A549 (cell line): ENCODE results near the gene PLD5. TPM values are rescaled to one million over a fixed set of nuclear protein-coding genes. Genes with fewer than 3 reads are reported as not detected.

Source experiments
- ATAC-seq, 2 experiments: fragments of 200-7000 bp in 1 of 2; fragments of >200 bp in 1 of 2; cut with Nextera tagmentation in 1 of 2; cut with Tn5 transposase in 1 of 2; 3 replicates each; pipeline versions ENCODE4 v1.8.0 to v1.9.1; 2018 to 2020; ENCODE audit warnings: mild to moderate bottlenecking in 1 of 2, moderate library complexity in 1 of 2
- CTCF ChIA-PET: fragments of 300-600 bp; sonication (Branson Sonifier 250); formaldehyde crosslinking; extraction: SDS; loops from one replicate; lab custom pipeline; 2021; ENCODE audit warnings: antibody characterized with exemption, inconsistent platforms; lab: Yijun Ruan, JAX
- POLR2A ChIA-PET: fragments of 350-600 bp; formaldehyde crosslinking; extraction: SDS; loops from one replicate; lab custom pipeline; 2021; ENCODE audit warnings: antibody characterized with exemption, inconsistent platforms; lab: Yijun Ruan, JAX
- DNase-seq, 2 experiments: peaks; one replicate each; pipeline versions ENCODE4 v3.0.0 to v3.0.0-alpha.2; 2011 to 2016; ENCODE audit warnings: low read depth in 1 of 2, low spot score in 1 of 2
- FAIRE-seq: peaks from 2 replicates; lab custom pipeline; 2011; peaks lifted over from hg19 to GRCh38; lab: Jason Lieb, UNC
- H3K27ac ChIP-seq, 2 experiments: fragments of >200 bp; sonication (Bioruptor Twin); formaldehyde crosslinking; 3 replicates each; pipeline ENCODE4 v1.5.1; 2016 to 2017
- H3K4me1 ChIP-seq: fragments of >200 bp; sonication (Bioruptor Twin); formaldehyde crosslinking; 3 replicates; pipeline ENCODE4 v1.6.1; 2016
- H3K4me2 ChIP-seq: fragments of >200 bp; sonication (Bioruptor Twin); formaldehyde crosslinking; 3 replicates; pipeline ENCODE4 v1.6.1; 2016
- H3K4me3 ChIP-seq: fragments of >200 bp; sonication (Bioruptor Twin); formaldehyde crosslinking; 3 replicates; pipeline ENCODE4 v1.5.1; 2016
- H3K9me3 ChIP-seq: fragments of >200 bp; sonication (Bioruptor Twin); formaldehyde crosslinking; 3 replicates; pipeline ENCODE4 v1.6.1; 2016
- CBX8 ChIP-seq: fragments of 200-600 bp; sonication (generic); IDR thresholded peaks from 2 replicates; pipeline ENCODE4 v1.6.1; 2016
- CEBPB ChIP-seq, 2 experiments: fragments of >200 bp in 1 of 2; sonication (Bioruptor Twin) in 1 of 2; formaldehyde crosslinking in 1 of 2; IDR thresholded peaks; 2 replicates each; pipeline ENCODE4 v1.6.1; 2012 to 2016
- CHD2 ChIP-seq: fragments of 150-350 bp; IDR thresholded peaks from 2 replicates; pipeline ENCODE4 v1.6.1; 2014; ENCODE audit warnings: low read length; ENCODE audit not compliant: partially characterized antibody
- CHD4 ChIP-seq: fragments of 200-600 bp; sonication (generic); IDR thresholded peaks from 2 replicates; pipeline ENCODE4 v1.6.1; 2016; ENCODE audit warnings: antibody characterized with exemption, mild to moderate bottlenecking, borderline replicate concordance
- EHMT2 ChIP-seq: fragments of 200-600 bp; sonication (generic); IDR thresholded peaks from 2 replicates; pipeline ENCODE4 v1.6.1; 2016; ENCODE audit warnings: antibody characterized with exemption, low read depth, mild to moderate bottlenecking, moderate library complexity
- FOXS1 ChIP-seq: fragments of 250-450 bp; sonication (Bioruptor Pico); IDR thresholded peaks from 2 replicates; pipeline ENCODE4 v1.5.0; 2020; ENCODE audit warnings: mild to moderate bottlenecking, moderate library complexity
- HDAC2 ChIP-seq: fragments of 200-600 bp; sonication (generic); IDR thresholded peaks from 2 replicates; pipeline ENCODE4 v1.6.1; 2016
- HMGXB4 ChIP-seq: fragments of 250-450 bp; sonication (Bioruptor Pico); IDR thresholded peaks from 2 replicates; pipeline ENCODE4 v1.5.0; 2021; ENCODE audit warnings: mild to moderate bottlenecking, moderate library complexity, borderline replicate concordance
- JUN ChIP-seq, 2 experiments: fragments of >200 bp; sonication (Bioruptor Twin); formaldehyde crosslinking; IDR thresholded peaks; 2 replicates in 1 of 2; 3 replicates in 1 of 2; pipeline ENCODE4 v1.6.1; 2016 to 2017
- KDM5A ChIP-seq: fragments of 200-600 bp; sonication (generic); IDR thresholded peaks from 2 replicates; pipeline ENCODE4 v1.6.1; 2016; ENCODE audit warnings: antibody characterized with exemption, mild to moderate bottlenecking
- MAX ChIP-seq: IDR thresholded peaks from 2 replicates; pipeline ENCODE4 v1.6.1; 2012
- POLR2A ChIP-seq: IDR thresholded peaks from 2 replicates; pipeline ENCODE4 v1.6.1; 2012; ENCODE audit warnings: mild to moderate bottlenecking, low read length
- POLR2AphosphoS2 ChIP-seq: conservative IDR thresholded peaks from 2 replicates; pipeline ENCODE4 v1.6.1; 2012; ENCODE audit warnings: low read length, improper control_type of control experiment, inconsistent platforms
- RAD21 ChIP-seq, 2 experiments: fragments of >200 bp in 1 of 2; sonication (Bioruptor Twin) in 1 of 2; formaldehyde crosslinking in 1 of 2; IDR thresholded peaks in 1 of 2; conservative IDR thresholded peaks in 1 of 2; 2 replicates in 1 of 2; 3 replicates in 1 of 2; pipeline ENCODE4 v1.6.1; 2012 to 2018; ENCODE audit warnings: inconsistent platforms in 1 of 2
- RARB ChIP-seq: fragments of 250-450 bp; sonication (Bioruptor Pico); IDR thresholded peaks from 2 replicates; pipeline ENCODE4 v1.8.0; 2021; ENCODE audit warnings: mild to moderate bottlenecking, moderate library complexity
- REST ChIP-seq: fragments of 200-600 bp; sonication (generic); IDR thresholded peaks from 2 replicates; pipeline ENCODE4 v1.6.1; 2016; ENCODE audit warnings: antibody characterized with exemption, mild to moderate bottlenecking, moderate library complexity
- RFX5 ChIP-seq: fragments of 450-650 bp; IDR thresholded peaks from 2 replicates; pipeline ENCODE4 v1.7.1; 2014; ENCODE audit warnings: antibody characterized with exemption, mild to moderate bottlenecking, moderate library complexity
- SREBF2 ChIP-seq: fragments of 450-650 bp; IDR thresholded peaks from 2 replicates; pipeline ENCODE4 v1.6.1; 2014; ENCODE audit warnings: mild to moderate bottlenecking, moderate library complexity
- TP53 ChIP-seq: fragments of 250-450 bp; sonication (Bioruptor Pico); IDR thresholded peaks from 2 replicates; pipeline ENCODE4 v1.5.0; 2021; ENCODE audit warnings: mild to moderate bottlenecking, moderate library complexity
- ZC3H11A ChIP-seq: fragments of 450-650 bp; IDR thresholded peaks from 2 replicates; pipeline ENCODE4 v1.6.1; 2014; ENCODE audit warnings: antibody characterized with exemption, mild to moderate bottlenecking
- ZSCAN20 ChIP-seq: fragments of 250-450 bp; sonication (Bioruptor Pico); IDR thresholded peaks from 2 replicates; pipeline ENCODE4 v1.8.0; 2022; ENCODE audit warnings: mild to moderate bottlenecking, moderate library complexity
- WGBS: methylation state at CpG from one replicate; pipeline ENCODE4 v1.1.6; 2017; ENCODE audit errors: missing lambda C conversion rate; 5-methylcytosine and 5-hydroxymethylcytosine counted together
- polyA plus RNA-seq, 4 experiments: library from polyadenylated mRNA; depleted of rRNA in 3 of 4; stranded (reverse); fragments of >200 nt; fragmentation: RNase III in 1 of 4; extraction: RNeasy Plus Mini Kit Qiagen cat#74134 plus additional on column Dnase treatment in 1 of 4; gene quantifications; 2 replicates in 3 of 4; 3 replicates in 1 of 4; pipeline ENCODE4 v1.2.3, GENCODE V29; 2011 to 2017
- TF ChIP-seq, protein P1 (sequence below): fragments of 450-650 bp; IDR thresholded peaks from 2 replicates; pipeline ENCODE4 v1.6.1; 2014; ENCODE audit warnings: antibody characterized with exemption

The PLD5 gene
- polyA plus RNA-seq, 2 of the 4 experiments (the other 2 are of a cell fraction): 1.5 to 1.7 TPM

- TF ChIP-seq MAX (no peak), TP53 (no peak)
Observed at GRCh38 chr1:242449661-242450060, 74.8 kb downstream of the PLD5 start (continued).

DNA sequence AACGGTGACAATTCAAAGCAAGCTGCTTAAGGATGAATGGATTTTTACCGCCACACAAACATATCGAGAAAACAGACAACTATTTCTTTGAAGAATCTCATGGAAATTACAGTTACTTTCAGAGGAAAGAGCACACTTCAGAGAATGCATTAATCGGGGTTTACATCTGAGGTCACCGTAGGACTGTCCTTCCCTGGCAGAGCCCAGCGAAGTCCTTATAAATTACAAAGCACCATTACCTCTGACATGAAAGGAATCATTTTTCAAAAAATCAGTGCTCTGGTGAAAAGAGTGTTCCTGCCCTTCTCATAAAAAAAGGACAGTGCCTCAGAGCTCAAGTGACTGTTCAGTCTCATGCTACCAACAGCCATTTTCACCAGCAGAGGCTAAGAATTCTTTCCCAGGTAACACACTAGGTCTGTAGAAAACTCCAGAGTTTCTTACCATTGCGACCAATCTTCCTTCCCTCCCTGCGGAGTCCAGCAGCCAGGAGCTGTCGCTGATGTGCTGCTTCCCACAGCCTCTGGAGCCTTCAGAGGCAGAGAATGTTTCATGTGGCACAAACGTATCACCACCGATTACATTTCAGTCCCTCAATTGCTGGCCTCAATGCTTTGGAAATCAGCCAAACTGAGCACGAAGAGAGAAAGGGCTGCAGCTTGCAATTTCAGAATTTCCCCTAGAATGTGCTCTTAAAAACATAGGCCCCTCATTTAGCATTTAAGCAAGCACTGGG, 75.4 kb downstream of the PLD5 start:
- POLR2A ChIA-PET: no interaction called here
- no peaks in the 10 kb centered on the region for H3K9me3 ChIP-seq
- TF ChIP-seq POLR2A (no peak), HMGXB4 (CRISPR knock-in tag) (no peak), JUN (IDR thresholded peaks at IDR 0.05) (no peak), EHMT2 (no peak), ZC3H11A (no peak), CHD4 (no peak), RFX5 (no peak), POLR2AphosphoS2 (no peak), RAD21 (conservative IDR thresholded peaks at IDR 0.05 in 1 of 2, IDR thresholded peaks at IDR 0.05 in 1 of 2) (no peak), REST (no peak), KDM5A (no peak), ZSCAN20 (CRISPR knock-in tag) (no peak), RARB (CRISPR knock-in tag) (no peak), FOXS1 (CRISPR knock-in tag) (no peak), CBX8 (no peak), SREBF2 (no peak), CEBPB (IDR thresholded peaks at IDR 0.05) (no peak), CHD2 (no peak), HDAC2 (no peak)
- TF ChIP-seq, protein P1, sequence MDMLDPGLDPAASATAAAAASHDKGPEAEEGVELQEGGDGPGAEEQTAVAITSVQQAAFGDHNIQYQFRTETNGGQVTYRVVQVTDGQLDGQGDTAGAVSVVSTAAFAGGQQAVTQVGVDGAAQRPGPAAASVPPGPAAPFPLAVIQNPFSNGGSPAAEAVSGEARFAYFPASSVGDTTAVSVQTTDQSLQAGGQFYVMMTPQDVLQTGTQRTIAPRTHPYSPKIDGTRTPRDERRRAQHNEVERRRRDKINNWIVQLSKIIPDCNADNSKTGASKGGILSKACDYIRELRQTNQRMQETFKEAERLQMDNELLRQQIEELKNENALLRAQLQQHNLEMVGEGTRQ: no peak
- no peak overlapping the region for H3K4me3 ChIP-seq
- CTCF ChIA-PET: interaction anchor here (1.4 kb wide), 1 partner anchor 451 kb away, joined by 4 read pairs; the partner anchor contains the start of gene MAP1LC3C
- FAIRE-seq (no peak), DNase-seq (no peak), ATAC-seq (no peak)
- H3K4me1 ChIP-seq: no peaks in the 10 kb centered on the region; the same call in 2 of the 3 replicates
- WGBS: 72% methylated on average over 12 of the region's 12 CpGs
- no peak overlapping the region for H3K4me2 ChIP-seq
- no peak overlapping the region for H3K27ac ChIP-seq
